Ureter (tissue), 1 donor: ENCODE results near the gene ADAM10. TPM values are rescaled to one million over a fixed set of nuclear protein-coding genes. Genes with fewer than 3 reads are reported as not detected.
"Not testable (repeated sequence)": the region's sequence is repeated elsewhere in the genome, so short reads cannot be mapped to it uniquely, and the experiment has no call there.

Experiments
- DNase-seq: peaks from one replicate; pipeline ENCODE4 v3.0.0-alpha.2; 2020; ENCODE audit warnings: low spot score
- total RNA-seq: library from RNA; stranded (reverse); gene quantifications from one replicate; pipeline ENCODE4 v1.2.4, GENCODE V29; 2023
- donor health status: DM: yes; HTN: yes; CAD: no.

Gene ADAM10
- total RNA-seq, 1 donor from 2014 or later = 315 TPM

GRCh38 chr15:58671186-58671585 is 78.3 kb downstream of the ADAM10 start:
- DNase-seq = no peak

- no peak for DNase-seq
Observed at GRCh38 chr15:58669108-58669507, 80.4 kb downstream of the ADAM10 start.

- no peak for DNase-seq
Observed at GRCh38 chr15:58666957-58667356, 82.5 kb downstream of the ADAM10 start.

GRCh38 chr15:58665672-58666071 is 83.8 kb downstream of the ADAM10 start:
- DNase-seq = no peak

- DNase-seq = no peak
Observed at GRCh38 chr15:58650102-58650501, 99.4 kb downstream of the ADAM10 start.

GRCh38 chr15:58649175-58649574 is 100.3 kb downstream of the ADAM10 start:
- no peak for DNase-seq

GRCh38 chr15:58643996-58644395 is 105.5 kb downstream of the ADAM10 start:
- no peak for DNase-seq

- no peak for DNase-seq
Observed at GRCh38 chr15:58641660-58642059, 107.8 kb downstream of the ADAM10 start.

GRCh38 chr15:58639992-58640391 is 109.5 kb downstream of the ADAM10 start:
- DNase-seq = no peak

GRCh38 chr15:58639002-58639756 is 110.3 kb downstream of the ADAM10 start:
- no peak for DNase-seq

- no peak for DNase-seq
Observed at GRCh38 chr15:58632789-58633188, 116.7 kb downstream of the ADAM10 start.

- no peak for DNase-seq
Observed at GRCh38 chr15:58631319-58631718, 118.2 kb downstream of the ADAM10 start.

GRCh38 chr15:58629625-58630024 is 119.9 kb downstream of the ADAM10 start:
- DNase-seq = no peak

- no peak for DNase-seq
Observed at GRCh38 chr15:58628206-58628947, 121.1 kb downstream of the ADAM10 start.

GRCh38 chr15:58627701-58628100 is 121.8 kb downstream of the ADAM10 start:
- no peak for DNase-seq

- DNase-seq = no peak
Observed at GRCh38 chr15:58627046-58627445, 122.5 kb downstream of the ADAM10 start.

GRCh38 chr15:58626378-58626777 is 123.1 kb downstream of the ADAM10 start:
- no peak for DNase-seq

GRCh38 chr15:58622877-58623276 is 126.6 kb downstream of the ADAM10 start:
- DNase-seq = no peak

- DNase-seq = not testable (repeated sequence)
Observed at GRCh38 chr15:58620268-58620667, 129.2 kb downstream of the ADAM10 start.

- no peak for DNase-seq
Observed at GRCh38 chr15:58616171-58616570, 133.3 kb downstream of the ADAM10 start.

GRCh38 chr15:58611731-58612676 is 137.5 kb downstream of the ADAM10 start:
- DNase-seq = no peak

GRCh38 chr15:58608711-58609110 is 140.8 kb downstream of the ADAM10 start:
- DNase-seq = no peak
